ENCODE data around the gene PER3. TPM values are rescaled to one million over a fixed set of nuclear protein-coding genes. Genes with fewer than 3 reads are reported as not detected.

Gene PER3
- total and polyA plus RNA-seq, 2 of the 8 experiments (the other 6 are each of a cell fraction or from before 2014, with no cell fraction given): 8.3 to 9.3 TPM

GRCh38 chr1:7891804-7892203 lies 107.7 kb downstream of the PER3 start:
- Histone ChIP-seq H3K9me3 (ENCODE audit: insufficient read depth in 2 of 2, low read depth in 1 of 2, low read length in 1 of 2) (peaks cover 0 to 3% of the 10 kb centered on the region in 2 experiments; a peak in 1 of 4 replicates), H2BK15ac (ENCODE audit: low read length) (no peak overlapping the region; the same call in 1 of the 2 replicates), H4K5ac (ENCODE audit: insufficient read length, low read depth, low read length) (no peak overlapping the region), H3K79me1 (ENCODE audit: low read depth, low read length) (no peaks in the 10 kb centered on the region), H2AK5ac (ENCODE audit: low read depth, low read length) (no peak overlapping the region), H2AFZ (ENCODE audit: low read length) (no peak overlapping the region), H3K4me1 (replicated peaks in 1 of 4; ENCODE audit: control insufficient read depth in 3 of 4, insufficient read depth in 4 of 4, low read length in 3 of 4) (no peaks in the 10 kb centered on the region), H3K14ac (ENCODE audit: insufficient read length) (no peak overlapping the region), H2BK120ac (replicated peaks; ENCODE audit: low read depth, low read length) (no peak overlapping the region), H2BK12ac (ENCODE audit: low read depth, low read length) (no peak overlapping the region), H2BK5ac (ENCODE audit: low read depth, low read length) (peak overlapping the region; percentile 9; the same call in 1 of the 2 replicates), H3K27me3 (replicated peaks in 1 of 4; ENCODE audit: control insufficient read depth in 3 of 4, extremely low read depth in 1 of 4, insufficient read depth in 3 of 4, low read length in 3 of 4) (no peaks in the 10 kb centered on the region), H3K4ac (replicated peaks; ENCODE audit: insufficient read length, low read depth, low read length) (no peak overlapping the region), H3K4me3 (ENCODE audit: extremely low read depth in 1 of 4, insufficient read depth in 2 of 4, low read depth in 3 of 4, low read length in 4 of 4) (no peak overlapping the region), H3K23me2 (ENCODE audit: low read depth, low read length) (no peaks in the 10 kb centered on the region), H2BK20ac (ENCODE audit: low read length) (no peak overlapping the region), H3K36me3 (ENCODE audit: control insufficient read depth in 2 of 4, insufficient read depth in 4 of 4, low read length in 3 of 4) (no peaks in the 10 kb centered on the region), H4K91ac (replicated peaks; ENCODE audit: insufficient read length, low read length) (no peak overlapping the region), H3K56ac (replicated peaks; ENCODE audit: insufficient read length, low read depth, low read length) (no peak overlapping the region), H3K27ac (ENCODE audit: low read depth, low read length) (no peak overlapping the region), H3K9ac (replicated peaks in 1 of 4; ENCODE audit: extremely low read depth in 1 of 4, low read depth in 3 of 4, low read length in 3 of 4) (no peak overlapping the region), H3K18ac (ENCODE audit: extremely low read depth, low read length) (no peak overlapping the region), H4K8ac (ENCODE audit: extremely low read depth, insufficient read depth, low read length) (peak overlapping the region; percentile 57; the same call in 1 of the 2 replicates), H3K23ac (ENCODE audit: insufficient read length) (no peak overlapping the region), H4K20me1 (replicated peaks in 1 of 2; ENCODE audit: control insufficient read depth in 1 of 2, insufficient read depth in 2 of 2, low read length in 2 of 2) (no peaks in the 10 kb centered on the region), H3K79me2 (ENCODE audit: control insufficient read depth in 1 of 2, insufficient read depth in 2 of 2, low read length in 2 of 2) (no peaks in the 10 kb centered on the region), H3K4me2 (ENCODE audit: insufficient read depth in 1 of 2, low read depth in 2 of 2, low read length in 2 of 2) (no peak overlapping the region)
- DNase-seq (ENCODE audit: low read depth in 1 of 2, low spot score in 2 of 2): no peak
- ChIA-PET POLR2A (ENCODE audit: partially characterized antibody) (no interaction called here), CTCF (ENCODE audit: partially characterized antibody) (interaction anchor here (0.9 to 1.8 kb wide), 6 partner anchors 10 to 225 kb away, joined by 3 to 6 read pairs (median 4); no protein-coding TSS in a partner anchor)
- no peak for FAIRE-seq
- TF ChIP-seq EP300 (IDR thresholded peaks at IDR 0.05; ENCODE audit: borderline replicate concordance in 1 of 2, low read depth in 2 of 2, low read length in 2 of 2) (no peak), KDM4A (IDR thresholded peaks at IDR 0.05; ENCODE audit: low read depth, low read length, severe bottlenecking) (no peak), SP4 (IDR thresholded peaks at IDR 0.05; ENCODE audit: low read length) (no peak), GTF2F1 (IDR thresholded peaks at IDR 0.05; ENCODE audit: borderline replicate concordance, low read depth, low read length) (no peak), MAFK (IDR thresholded peaks at IDR 0.05; ENCODE audit: low read depth, low read length) (no peak), CBX8 (IDR thresholded peaks at IDR 0.05; ENCODE audit: borderline replicate concordance, low read depth, low read length) (no peak), BCL11A (IDR thresholded peaks at IDR 0.05; ENCODE audit: low read depth in 2 of 2, low read length in 2 of 2) (no peak), JUN (IDR thresholded peaks at IDR 0.05; ENCODE audit: low read depth, low read length) (no peak), TAF1 (IDR thresholded peaks at IDR 0.05; ENCODE audit: low read depth, low read length) (no peak), SRF (IDR thresholded peaks at IDR 0.05; ENCODE audit: low read depth, low read length) (no peak), CBX5 (IDR thresholded peaks at IDR 0.05; ENCODE audit: low read depth, low read length) (no peak)
- 81% methylated on average over 9 of the region's 9 CpGs; no CpG with 5 or more reads in 1 of the 2 experiments for WGBS, 2 experiments (ENCODE audit: extremely low coverage in 1 of 2, insufficient coverage in 1 of 2, insufficient read length in 1 of 2, insufficient replicate concordance in 2 of 2, low coverage in 1 of 2, low lambda C conversion rate in 2 of 2, missing lambda C conversion rate in 1 of 2)

Data from H1 (cell line).